Measurements from ENCODE around the gene SLC26A1. TPM values are rescaled to one million over a fixed set of nuclear protein-coding genes. Genes with fewer than 3 reads are reported as not detected.

Gene SLC26A1
- total and polyA plus RNA-seq, 2 of the 13 experiments (the other 11 are each of a cell fraction or from before 2014, with no cell fraction given), result 5.4 to 22.9 TPM

GRCh38 chr4:1028574-1029220, 35.5 kb upstream of the SLC26A1 start (continued):
- TF ChIP-seq, protein P1, sequence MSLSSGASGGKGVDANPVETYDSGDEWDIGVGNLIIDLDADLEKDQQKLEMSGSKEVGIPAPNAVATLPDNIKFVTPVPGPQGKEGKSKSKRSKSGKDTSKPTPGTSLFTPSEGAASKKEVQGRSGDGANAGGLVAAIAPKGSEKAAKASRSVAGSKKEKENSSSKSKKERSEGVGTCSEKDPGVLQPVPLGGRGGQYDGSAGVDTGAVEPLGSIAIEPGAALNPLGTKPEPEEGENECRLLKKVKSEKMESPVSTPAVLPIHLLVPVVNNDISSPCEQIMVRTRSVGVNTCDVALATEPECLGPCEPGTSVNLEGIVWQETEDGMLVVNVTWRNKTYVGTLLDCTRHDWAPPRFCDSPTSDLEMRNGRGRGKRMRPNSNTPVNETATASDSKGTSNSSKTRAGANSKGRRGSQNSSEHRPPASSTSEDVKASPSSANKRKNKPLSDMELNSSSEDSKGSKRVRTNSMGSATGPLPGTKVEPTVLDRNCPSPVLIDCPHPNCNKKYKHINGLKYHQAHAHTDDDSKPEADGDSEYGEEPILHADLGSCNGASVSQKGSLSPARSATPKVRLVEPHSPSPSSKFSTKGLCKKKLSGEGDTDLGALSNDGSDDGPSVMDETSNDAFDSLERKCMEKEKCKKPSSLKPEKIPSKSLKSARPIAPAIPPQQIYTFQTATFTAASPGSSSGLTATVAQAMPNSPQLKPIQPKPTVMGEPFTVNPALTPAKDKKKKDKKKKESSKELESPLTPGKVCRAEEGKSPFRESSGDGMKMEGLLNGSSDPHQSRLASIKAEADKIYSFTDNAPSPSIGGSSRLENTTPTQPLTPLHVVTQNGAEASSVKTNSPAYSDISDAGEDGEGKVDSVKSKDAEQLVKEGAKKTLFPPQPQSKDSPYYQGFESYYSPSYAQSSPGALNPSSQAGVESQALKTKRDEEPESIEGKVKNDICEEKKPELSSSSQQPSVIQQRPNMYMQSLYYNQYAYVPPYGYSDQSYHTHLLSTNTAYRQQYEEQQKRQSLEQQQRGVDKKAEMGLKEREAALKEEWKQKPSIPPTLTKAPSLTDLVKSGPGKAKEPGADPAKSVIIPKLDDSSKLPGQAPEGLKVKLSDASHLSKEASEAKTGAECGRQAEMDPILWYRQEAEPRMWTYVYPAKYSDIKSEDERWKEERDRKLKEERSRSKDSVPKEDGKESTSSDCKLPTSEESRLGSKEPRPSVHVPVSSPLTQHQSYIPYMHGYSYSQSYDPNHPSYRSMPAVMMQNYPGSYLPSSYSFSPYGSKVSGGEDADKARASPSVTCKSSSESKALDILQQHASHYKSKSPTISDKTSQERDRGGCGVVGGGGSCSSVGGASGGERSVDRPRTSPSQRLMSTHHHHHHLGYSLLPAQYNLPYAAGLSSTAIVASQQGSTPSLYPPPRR (CRISPR knock-in tag; IDR thresholded peaks at IDR 0.05; ENCODE audit: borderline replicate concordance), result no peak
- TF ChIP-seq AGO2 (optimal IDR thresholded peaks at IDR 0.05; ENCODE audit: low read depth, low read length), result peak; percentile 81
- peak; percentile 55; the same call in 1 of the 2 replicates for TF ChIP-seq ZC3H13 (CRISPR knock-in tag; IDR thresholded peaks at IDR 0.05)
- 0 out of 2 replicates have a peak, but pooled peaks have one; percentile 33 for TF ChIP-seq ZNF589 (CRISPR knock-in tag; conservative IDR thresholded peaks at IDR 0.05)
- TF ChIP-seq, protein P2, sequence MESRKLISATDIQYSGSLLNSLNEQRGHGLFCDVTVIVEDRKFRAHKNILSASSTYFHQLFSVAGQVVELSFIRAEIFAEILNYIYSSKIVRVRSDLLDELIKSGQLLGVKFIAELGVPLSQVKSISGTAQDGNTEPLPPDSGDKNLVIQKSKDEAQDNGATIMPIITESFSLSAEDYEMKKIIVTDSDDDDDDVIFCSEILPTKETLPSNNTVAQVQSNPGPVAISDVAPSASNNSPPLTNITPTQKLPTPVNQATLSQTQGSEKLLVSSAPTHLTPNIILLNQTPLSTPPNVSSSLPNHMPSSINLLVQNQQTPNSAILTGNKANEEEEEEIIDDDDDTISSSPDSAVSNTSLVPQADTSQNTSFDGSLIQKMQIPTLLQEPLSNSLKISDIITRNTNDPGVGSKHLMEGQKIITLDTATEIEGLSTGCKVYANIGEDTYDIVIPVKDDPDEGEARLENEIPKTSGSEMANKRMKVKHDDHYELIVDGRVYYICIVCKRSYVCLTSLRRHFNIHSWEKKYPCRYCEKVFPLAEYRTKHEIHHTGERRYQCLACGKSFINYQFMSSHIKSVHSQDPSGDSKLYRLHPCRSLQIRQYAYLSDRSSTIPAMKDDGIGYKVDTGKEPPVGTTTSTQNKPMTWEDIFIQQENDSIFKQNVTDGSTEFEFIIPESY (CRISPR knock-in tag; IDR thresholded peaks at IDR 0.05), result peak; percentile 69

All from HepG2 (cell line).